Parathyroid adenoma (tissue), 2 donors: Measurements from ENCODE around the gene PPP1R26.

Experiments used
- H2AFZ ChIP-seq: fragments of 300-600 bp; sonication (generic); one replicate; pipeline ENCODE4 v1.7.0; 2017; ENCODE audit warnings: antibody characterized with exemption, mild to moderate bottlenecking
- H3K27ac ChIP-seq: fragments of 300-600 bp; sonication (generic); one replicate; pipeline ENCODE4 v1.7.0; 2017
- H3K27me3 ChIP-seq: fragments of 300-600 bp; sonication (generic); one replicate; pipeline ENCODE4 v1.7.0; 2017; ENCODE audit warnings: low read length; ENCODE audit not compliant: control insufficient read depth, insufficient read depth
- H3K36me3 ChIP-seq: fragments of 300-600 bp; sonication (generic); one replicate; pipeline ENCODE4 v1.7.0; 2017; ENCODE audit warnings: low read length; ENCODE audit not compliant: control insufficient read depth, insufficient read depth
- H3K4me1 ChIP-seq: fragments of 300-600 bp; sonication (generic); one replicate; pipeline ENCODE4 v1.7.0; 2017; ENCODE audit warnings: control low read depth
- H3K4me2 ChIP-seq: fragments of 300-600 bp; sonication (generic); one replicate; pipeline ENCODE4 v1.7.0; 2017; ENCODE audit warnings: low read length
- H3K4me3 ChIP-seq: fragments of 300-600 bp; sonication (generic); one replicate; pipeline ENCODE4 v1.7.0; 2017; ENCODE audit warnings: low read depth, low read length
- H3K79me2 ChIP-seq: fragments of 300-600 bp; sonication (generic); one replicate; pipeline ENCODE4 v1.7.0; 2017; ENCODE audit warnings: control low read depth
- H3K9ac ChIP-seq: fragments of 300-600 bp; sonication (generic); one replicate; pipeline ENCODE4 v1.7.0; 2017; ENCODE audit warnings: mild to moderate bottlenecking
- H3K9me3 ChIP-seq: fragments of 300-600 bp; sonication (generic); one replicate; pipeline ENCODE4 v1.7.0; 2017; ENCODE audit warnings: low read length; ENCODE audit not compliant: control insufficient read depth
- TF ChIP-seq, protein P1 (sequence below): fragments of 300-600 bp; sonication (generic); IDR thresholded peaks from one replicate; pipeline ENCODE4 v1.7.0; 2017; ENCODE audit warnings: antibody characterized with exemption, mild to moderate bottlenecking
- donor health status: primary hyperparathyroidism.

PPP1R26 gene

GRCh38 chr9:135491764-135492163 lies 12.2 kb downstream of the PPP1R26 start:
- Histone ChIP-seq H3K4me3 (no peak overlapping the region), H3K36me3 (no peaks in the 10 kb centered on the region), H3K27ac (no peak overlapping the region), H3K9me3 (no peaks in the 10 kb centered on the region), H2AFZ (no peak overlapping the region), H3K4me1 (no peaks in the 10 kb centered on the region), H3K9ac (no peak overlapping the region), H3K27me3 (no peaks in the 10 kb centered on the region), H3K4me2 (no peak overlapping the region), H3K79me2 (no peaks in the 10 kb centered on the region)
- TF ChIP-seq, protein P1, sequence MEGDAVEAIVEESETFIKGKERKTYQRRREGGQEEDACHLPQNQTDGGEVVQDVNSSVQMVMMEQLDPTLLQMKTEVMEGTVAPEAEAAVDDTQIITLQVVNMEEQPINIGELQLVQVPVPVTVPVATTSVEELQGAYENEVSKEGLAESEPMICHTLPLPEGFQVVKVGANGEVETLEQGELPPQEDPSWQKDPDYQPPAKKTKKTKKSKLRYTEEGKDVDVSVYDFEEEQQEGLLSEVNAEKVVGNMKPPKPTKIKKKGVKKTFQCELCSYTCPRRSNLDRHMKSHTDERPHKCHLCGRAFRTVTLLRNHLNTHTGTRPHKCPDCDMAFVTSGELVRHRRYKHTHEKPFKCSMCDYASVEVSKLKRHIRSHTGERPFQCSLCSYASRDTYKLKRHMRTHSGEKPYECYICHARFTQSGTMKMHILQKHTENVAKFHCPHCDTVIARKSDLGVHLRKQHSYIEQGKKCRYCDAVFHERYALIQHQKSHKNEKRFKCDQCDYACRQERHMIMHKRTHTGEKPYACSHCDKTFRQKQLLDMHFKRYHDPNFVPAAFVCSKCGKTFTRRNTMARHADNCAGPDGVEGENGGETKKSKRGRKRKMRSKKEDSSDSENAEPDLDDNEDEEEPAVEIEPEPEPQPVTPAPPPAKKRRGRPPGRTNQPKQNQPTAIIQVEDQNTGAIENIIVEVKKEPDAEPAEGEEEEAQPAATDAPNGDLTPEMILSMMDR = no peak

GRCh38 chr9:135492886-135493669 lies 13.5 kb downstream of the PPP1R26 start:
- H3K9ac ChIP-seq = no peak overlapping the region
- no peaks in the 10 kb centered on the region for H3K27me3 ChIP-seq
- H3K4me3 ChIP-seq = no peak overlapping the region
- H3K9me3 ChIP-seq = no peaks in the 10 kb centered on the region
- no peaks in the 10 kb centered on the region for H3K36me3 ChIP-seq
- no peak overlapping the region for H3K27ac ChIP-seq
- no peak overlapping the region for H3K4me2 ChIP-seq
- H3K4me1 ChIP-seq = no peaks in the 10 kb centered on the region
- TF ChIP-seq, protein P1 = no peak
- no peak overlapping the region for H2AFZ ChIP-seq
- no peaks in the 10 kb centered on the region for H3K79me2 ChIP-seq

DNA sequence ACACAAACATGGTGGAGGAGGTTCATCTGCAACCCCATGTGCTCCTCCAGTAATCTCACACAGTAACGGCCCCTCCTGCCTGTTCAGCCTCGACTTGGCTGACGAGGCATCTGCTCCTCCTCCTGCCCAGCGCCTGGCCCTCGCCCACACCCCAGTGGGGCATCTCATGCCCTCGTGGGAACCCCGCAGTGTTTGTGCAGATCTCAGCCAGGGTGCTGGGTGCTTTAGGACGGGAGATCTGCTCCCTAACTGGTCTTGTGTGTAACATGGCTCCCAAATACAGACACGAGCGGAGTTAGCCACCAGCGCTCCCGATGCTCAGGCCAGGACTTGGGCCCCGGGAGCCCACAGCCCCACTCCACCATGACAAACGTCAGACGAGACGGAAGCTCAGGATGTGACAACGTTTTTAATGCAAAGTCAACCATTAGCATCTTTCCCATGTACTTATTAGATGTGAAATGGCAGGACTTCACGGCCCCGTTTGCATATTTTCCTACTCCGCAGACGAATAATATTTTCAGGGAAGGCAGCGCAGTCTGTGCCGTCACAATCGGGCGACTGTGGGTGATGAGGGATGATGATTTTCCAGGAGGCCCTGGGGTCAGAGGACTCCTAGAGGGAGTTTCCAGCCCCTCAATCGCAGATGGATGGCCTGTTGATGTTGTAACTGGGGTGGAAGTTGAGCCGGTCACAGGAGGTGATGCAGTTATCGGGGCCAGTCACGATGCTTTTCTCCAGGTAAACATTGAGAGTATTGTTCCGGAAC lies 15.4 kb downstream of the PPP1R26 start:
- no peak overlapping the region for H3K9ac ChIP-seq
- no peak overlapping the region for H3K27ac ChIP-seq
- H2AFZ ChIP-seq = no peak overlapping the region
- no peaks in the 10 kb centered on the region for H3K27me3 ChIP-seq
- no peaks in the 10 kb centered on the region for H3K36me3 ChIP-seq
- H3K9me3 ChIP-seq = no peaks in the 10 kb centered on the region
- H3K79me2 ChIP-seq = no peaks in the 10 kb centered on the region
- no peaks in the 10 kb centered on the region for H3K4me1 ChIP-seq
- H3K4me3 ChIP-seq = no peak overlapping the region
- H3K4me2 ChIP-seq = no peak overlapping the region
- TF ChIP-seq, protein P1 = no peak

- TF ChIP-seq, protein P1 = no peak
- H3K4me1 ChIP-seq = no peaks in the 10 kb centered on the region
- no peak overlapping the region for H3K27ac ChIP-seq
- no peak overlapping the region for H3K9ac ChIP-seq
- peak overlapping the region; percentile 99 for H3K4me2 ChIP-seq
- H3K9me3 ChIP-seq = no peaks in the 10 kb centered on the region
- H2AFZ ChIP-seq = no peak overlapping the region
- no peak overlapping the region for H3K4me3 ChIP-seq
- H3K27me3 ChIP-seq = no peaks in the 10 kb centered on the region
- no peaks in the 10 kb centered on the region for H3K79me2 ChIP-seq
- no peaks in the 10 kb centered on the region for H3K36me3 ChIP-seq
Observed at GRCh38 chr9:135498381-135499126, 19.0 kb downstream of the PPP1R26 start.
